Kidney (tissue), 14 donors: Measurements from ENCODE around the gene TCF25. TPM values are rescaled to one million over a fixed set of nuclear protein-coding genes. Genes with fewer than 3 reads are reported as not detected.

Source experiments
- DNase-seq, 5 donors: peaks; one replicate each; pipeline ENCODE4 v3.0.0-alpha.2; 2013 to 2020
- FAIRE-seq: peaks from 2 replicates; lab custom pipeline; 2012; peaks lifted over from hg19 to GRCh38; lab: Jason Lieb, UNC
- H3K27ac ChIP-seq, 2 donors: one replicate each; pipeline ENCODE4 v1.7.0; 2013; ENCODE audit warnings: low read depth in 2 of 2, low read length in 2 of 2, inconsistent platforms in 1 of 2
- H3K27me3 ChIP-seq: one replicate; pipeline ENCODE4 v1.7.1; 2013; ENCODE audit warnings: low read length, inconsistent platforms; ENCODE audit not compliant: control insufficient read depth, insufficient read depth
- H3K36me3 ChIP-seq, 3 donors: one replicate each; pipeline versions ENCODE4 v1.7.0 to v1.7.1; 2013; ENCODE audit warnings: low read length in 3 of 3, control low read depth in 1 of 3, inconsistent platforms in 1 of 3; ENCODE audit not compliant: insufficient read depth in 3 of 3, control insufficient read depth in 2 of 3
- H3K4me1 ChIP-seq, 3 donors: one replicate each; pipeline versions ENCODE4 v1.7.0 to v1.7.1; 2013; ENCODE audit warnings: low read length in 3 of 3, inconsistent platforms in 1 of 3, low read depth in 1 of 3; ENCODE audit not compliant: control insufficient read depth in 2 of 3, insufficient read depth in 2 of 3
- H3K4me3 ChIP-seq, 3 donors: one replicate each; pipeline versions ENCODE4 v1.7.0 to v1.8.1; 2013; ENCODE audit warnings: low read length in 3 of 3, control low read depth in 1 of 3, inconsistent platforms in 1 of 3
- H3K9ac ChIP-seq, 3 donors: one replicate each; pipeline versions ENCODE4 v1.7.0 to v1.7.1; 2013; ENCODE audit warnings: low read length in 3 of 3, control low read depth in 1 of 3, inconsistent platforms in 1 of 3
- H3K9me3 ChIP-seq, 3 donors: one replicate each; pipeline versions ENCODE4 v1.7.0 to v1.7.1; 2013; ENCODE audit warnings: low read length in 3 of 3, control low read depth in 1 of 3, inconsistent platforms in 1 of 3; ENCODE audit not compliant: control insufficient read depth in 2 of 3, insufficient read depth in 1 of 3
- intact Hi-C: fragments of 100-400 bp; cut with DNase I; formaldehyde crosslinking; loops from one replicate; pipeline ENCODE4 v1.11.1; 2022
- polyA plus RNA-seq: library from polyadenylated mRNA; stranded (reverse); fragments of 350-450 nt; fragmentation: Illumina TruSeq; extraction: RNeasy Lipid Tissue Mini Kit (QIAGEN cat#74804); gene quantifications from one replicate; pipeline ENCODE4 v1.2.3, GENCODE V29; 2014; ENCODE audit warnings: low read depth, low replicate concordance; ENCODE audit not compliant: insufficient read depth
- total RNA-seq: library from RNA; stranded (reverse); fragmentation: NEBNext Ultra II Directional; extraction: Animal tissue kit (Norgen Biotek cat#: 25700); gene quantifications from one replicate; pipeline ENCODE4 v1.2.1, GENCODE V29; 2021
- TF ChIP-seq, protein P1 (sequence below): IDR thresholded peaks from 3 replicates; pipeline ENCODE4 v1.5.1; 2012; ENCODE audit warnings: mild to moderate bottlenecking, moderate library complexity, borderline replicate concordance; ENCODE audit not compliant: insufficient read depth; ENCODE audit errors: extremely low read depth
- donor health status: control.
- donor health status: control.
- donor health status: control.
- donor health status: control.
- donor health status: control.
- donor health status: DM: yes; HTN: yes; CAD: no.
- donor health status: Normal renal cell carcinoma (clear cell type).

Gene TCF25
- total and polyA plus RNA-seq, 2 donors from 2014 or later: 157 to 209 TPM

DNA sequence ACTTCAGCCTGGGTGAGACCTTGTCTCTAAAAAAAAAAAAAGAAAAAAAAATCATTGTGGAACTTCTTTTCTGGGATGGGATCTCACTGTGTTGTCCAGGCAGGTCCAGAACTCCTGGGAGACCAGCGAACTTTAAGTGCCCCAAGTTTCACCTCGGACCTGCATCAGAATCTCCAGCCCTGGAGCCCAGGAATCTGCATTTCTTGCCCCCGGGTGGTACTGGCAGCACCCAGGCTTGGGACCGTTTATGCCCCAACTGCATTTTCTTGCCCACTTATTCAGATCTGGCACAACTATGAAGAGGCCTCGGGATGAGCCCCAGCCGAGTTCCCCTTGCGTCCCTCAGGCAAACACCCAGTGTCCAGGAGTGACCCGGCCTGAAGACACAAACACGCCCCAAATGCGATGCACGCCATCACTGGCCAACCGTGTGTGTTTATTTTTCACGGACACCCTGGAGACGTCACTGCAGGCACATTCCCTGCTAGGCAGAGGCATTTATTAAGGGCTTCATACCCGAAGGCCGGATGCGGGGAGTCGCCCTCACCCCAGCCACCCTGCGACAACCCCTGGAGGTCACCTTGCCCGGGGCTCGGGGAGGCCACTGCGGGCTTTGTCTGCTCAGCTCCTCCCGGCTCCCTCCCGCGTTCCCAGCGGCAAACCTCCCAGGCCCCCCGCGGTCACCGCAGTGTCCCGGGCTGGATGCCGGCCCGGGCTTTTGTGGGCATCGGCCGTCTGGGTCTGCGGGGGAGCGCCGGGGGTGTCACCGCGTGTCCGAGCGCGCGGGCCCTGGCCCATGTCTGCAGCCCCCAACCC lies 45.8 kb upstream of the TCF25 start:
- intact Hi-C loops: no loop called here
- Histone ChIP-seq H3K36me3 (no peaks in the 10 kb centered on the region), H3K27me3 (no peaks in the 10 kb centered on the region), H3K4me1 (peaks cover 0 to 3% (median 3%) of the 10 kb centered on the region in 3 donors), H3K9me3 (no peaks in the 10 kb centered on the region), H3K9ac (no peak overlapping the region), H3K27ac (peak overlapping the region in 1 of 2 donors; percentile 17), H3K4me3 (peak overlapping the region; percentile 44 to 58 (median 48))
- FAIRE-seq: no peak
- DNase-seq: peak; percentile 72 to 90 (median 76)
- TF ChIP-seq, protein P1, sequence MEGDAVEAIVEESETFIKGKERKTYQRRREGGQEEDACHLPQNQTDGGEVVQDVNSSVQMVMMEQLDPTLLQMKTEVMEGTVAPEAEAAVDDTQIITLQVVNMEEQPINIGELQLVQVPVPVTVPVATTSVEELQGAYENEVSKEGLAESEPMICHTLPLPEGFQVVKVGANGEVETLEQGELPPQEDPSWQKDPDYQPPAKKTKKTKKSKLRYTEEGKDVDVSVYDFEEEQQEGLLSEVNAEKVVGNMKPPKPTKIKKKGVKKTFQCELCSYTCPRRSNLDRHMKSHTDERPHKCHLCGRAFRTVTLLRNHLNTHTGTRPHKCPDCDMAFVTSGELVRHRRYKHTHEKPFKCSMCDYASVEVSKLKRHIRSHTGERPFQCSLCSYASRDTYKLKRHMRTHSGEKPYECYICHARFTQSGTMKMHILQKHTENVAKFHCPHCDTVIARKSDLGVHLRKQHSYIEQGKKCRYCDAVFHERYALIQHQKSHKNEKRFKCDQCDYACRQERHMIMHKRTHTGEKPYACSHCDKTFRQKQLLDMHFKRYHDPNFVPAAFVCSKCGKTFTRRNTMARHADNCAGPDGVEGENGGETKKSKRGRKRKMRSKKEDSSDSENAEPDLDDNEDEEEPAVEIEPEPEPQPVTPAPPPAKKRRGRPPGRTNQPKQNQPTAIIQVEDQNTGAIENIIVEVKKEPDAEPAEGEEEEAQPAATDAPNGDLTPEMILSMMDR: no peak

DNA sequence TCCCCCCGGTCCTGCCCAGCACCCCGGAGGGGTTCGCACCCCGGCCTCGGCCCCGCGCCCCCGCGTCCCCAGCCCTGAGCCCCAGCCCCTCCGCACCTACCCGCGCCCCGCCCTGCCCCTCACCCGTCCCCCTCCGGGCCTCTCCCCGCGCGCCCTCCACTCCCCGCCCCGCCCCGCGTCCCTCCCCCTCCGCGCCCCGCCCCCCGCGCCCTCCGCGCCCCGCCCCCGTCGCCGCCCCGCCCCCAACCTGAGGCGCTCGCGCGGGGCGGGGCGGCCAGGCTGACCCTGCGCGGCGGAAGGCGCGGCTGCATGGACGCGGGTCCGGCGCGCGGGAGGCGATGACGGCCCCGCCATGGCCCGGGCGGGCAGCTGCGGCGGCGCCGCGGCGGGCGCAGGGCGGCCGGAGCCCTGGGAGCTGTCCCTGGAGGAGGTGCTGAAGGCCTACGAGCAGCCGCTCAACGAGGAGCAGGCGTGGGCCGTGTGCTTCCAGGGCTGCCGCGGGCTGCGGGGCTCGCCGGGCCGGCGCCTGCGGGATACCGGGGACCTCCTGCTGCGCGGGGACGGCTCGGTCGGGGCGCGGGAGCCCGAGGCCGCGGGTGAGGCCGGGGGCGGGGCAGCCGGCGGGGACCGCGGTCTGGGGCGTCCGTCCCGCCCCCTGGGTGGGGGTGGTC lies 45.1 kb upstream of the TCF25 start, which contains the start of gene SPIRE2:
Gene SPIRE2 (plus strand): TSS at position 277 of the 671 bp plus-strand sequence. CDS start 76 bp downstream, at position 353.
- no peak within 1 kb of the TSS for H3K9ac ChIP-seq
- H3K4me1 ChIP-seq: peaks cover 0 to 3% (median 3%) of the 10 kb centered on the region in 3 donors
- intact Hi-C loops: no loop called here
- H3K4me3 ChIP-seq: peak within 1 kb of the TSS; percentile 44 to 58 (median 48)
- no peaks in the 10 kb centered on the region for H3K9me3 ChIP-seq
- H3K36me3 ChIP-seq: no peaks in the 10 kb centered on the region
- H3K27me3 ChIP-seq: no peaks in the 10 kb centered on the region
- peak; percentile 90 to 94 (median 92) for DNase-seq
- FAIRE-seq: no peak
- H3K27ac ChIP-seq: peak within 1 kb of the TSS in 1 of 2 donors; percentile 17
- TF ChIP-seq, protein P1: no peak

DNA sequence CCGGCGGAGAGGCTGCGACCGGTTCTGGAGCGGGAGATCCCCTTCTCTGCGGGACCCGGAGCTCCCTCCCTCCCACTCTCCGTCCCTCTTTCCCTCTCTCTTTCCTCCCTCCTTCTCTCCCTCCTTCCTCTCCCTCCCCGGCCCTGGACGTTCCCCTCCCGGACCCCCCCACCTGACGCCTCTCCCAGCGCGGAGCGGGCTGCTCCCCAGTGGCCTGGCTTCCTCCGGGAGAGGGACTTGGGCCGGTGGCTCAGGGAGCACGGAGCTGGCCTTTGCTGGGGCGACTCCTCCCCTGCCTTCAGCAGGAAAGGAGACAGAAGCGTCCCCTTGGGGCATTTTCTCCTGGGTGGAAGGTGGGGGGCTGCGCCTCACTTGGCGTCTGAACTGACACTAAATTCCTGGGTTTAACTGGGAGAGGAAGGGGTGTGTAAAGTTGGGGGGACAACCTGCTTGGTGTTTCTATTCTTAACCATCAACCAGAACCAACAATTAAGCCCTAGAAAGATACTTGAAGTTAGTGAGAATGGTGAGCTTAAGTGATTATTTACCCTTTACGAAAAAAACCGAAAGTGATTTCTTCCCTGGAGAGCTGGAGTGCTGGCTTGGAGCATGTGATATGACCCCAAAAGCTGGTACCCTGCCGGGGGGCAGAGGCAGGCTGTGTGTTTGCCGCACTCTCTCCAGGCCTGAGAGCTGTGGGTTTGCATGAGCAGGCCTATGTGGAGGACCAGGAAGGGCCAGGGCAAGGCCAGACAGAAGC lies 44.3 kb upstream of the TCF25 start:
- peak in 2 of 5 donors; percentile 34 to 80 for DNase-seq
- no peak overlapping the region for H3K27ac ChIP-seq

More for the DNA sequence above, 44.3 kb upstream of the TCF25 start:
- no peak for FAIRE-seq
- H3K4me1 ChIP-seq: peaks cover 0 to 3% (median 3%) of the 10 kb centered on the region in 3 donors
- H3K4me3 ChIP-seq: peak overlapping the region in 1 of 3 donors; percentile 17
- H3K36me3 ChIP-seq: no peaks in the 10 kb centered on the region
- no peaks in the 10 kb centered on the region for H3K27me3 ChIP-seq
- intact Hi-C loops: no loop called here
- TF ChIP-seq, protein P1: no peak
- no peaks in the 10 kb centered on the region for H3K9me3 ChIP-seq
- H3K9ac ChIP-seq: no peak overlapping the region
